Inferior parietal cortex (tissue), 1 donor: ENCODE data around the gene FRMD5.
A peak's percentile ranks its signal among the peaks of the same experiment; 100 is the strongest.
"Not testable (repeated sequence)": the region's sequence is repeated elsewhere in the genome, so short reads cannot be mapped to it uniquely, and the experiment has no call there.

Source experiments
- DNase-seq: peaks from one replicate; pipeline ENCODE4 v3.0.0-alpha.2; 2016; ENCODE audit errors: extremely low spot score

Gene FRMD5

DNA sequence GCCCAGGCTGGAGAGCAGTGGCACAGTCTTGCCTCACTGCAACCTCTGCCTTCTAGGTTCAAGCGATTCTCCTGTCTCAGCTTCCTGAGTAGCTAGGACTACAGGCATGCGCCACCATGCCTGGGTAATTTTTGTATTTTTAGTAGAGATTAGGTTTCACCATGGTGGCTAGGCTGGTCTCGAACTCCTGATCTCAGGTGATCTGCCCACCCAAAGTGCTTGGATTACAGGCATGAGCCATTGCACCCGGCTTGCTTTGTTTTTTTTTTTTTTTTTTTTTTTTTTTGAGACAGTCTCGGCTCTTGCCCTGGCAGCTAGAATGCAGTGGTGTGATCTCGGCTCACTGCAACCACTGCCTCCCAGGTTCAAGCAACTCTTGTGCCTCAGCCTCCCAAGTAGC is 362.6 kb downstream of the FRMD5 start:
- DNase-seq = not testable (repeated sequence)

DNA sequence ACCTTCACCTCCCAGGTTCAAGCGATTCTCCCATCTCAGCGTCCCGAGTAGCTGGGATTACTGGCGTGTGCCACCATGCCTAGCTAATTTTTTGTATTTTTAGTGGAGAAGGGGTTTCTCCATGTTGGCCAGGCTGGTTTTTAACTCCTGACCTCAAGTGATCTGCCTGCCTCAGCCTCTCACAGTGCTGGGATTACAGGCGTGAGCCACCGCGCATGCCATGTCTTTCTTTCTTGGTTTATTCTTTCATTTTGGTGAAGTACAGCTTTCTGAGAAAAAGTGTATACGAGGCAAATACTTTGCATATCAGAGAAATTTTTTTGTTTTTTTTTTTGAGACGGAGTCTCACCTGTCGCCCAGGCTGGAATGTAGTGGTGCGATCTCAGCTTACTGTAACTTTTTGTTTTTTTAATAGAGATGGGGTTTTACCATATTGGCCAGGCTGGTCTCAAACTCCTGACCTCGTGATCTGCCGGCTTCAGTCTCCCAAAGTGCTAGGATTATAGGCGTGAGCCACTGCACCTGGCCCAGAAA is 363.5 kb downstream of the FRMD5 start:
- not testable (repeated sequence) for DNase-seq

DNA sequence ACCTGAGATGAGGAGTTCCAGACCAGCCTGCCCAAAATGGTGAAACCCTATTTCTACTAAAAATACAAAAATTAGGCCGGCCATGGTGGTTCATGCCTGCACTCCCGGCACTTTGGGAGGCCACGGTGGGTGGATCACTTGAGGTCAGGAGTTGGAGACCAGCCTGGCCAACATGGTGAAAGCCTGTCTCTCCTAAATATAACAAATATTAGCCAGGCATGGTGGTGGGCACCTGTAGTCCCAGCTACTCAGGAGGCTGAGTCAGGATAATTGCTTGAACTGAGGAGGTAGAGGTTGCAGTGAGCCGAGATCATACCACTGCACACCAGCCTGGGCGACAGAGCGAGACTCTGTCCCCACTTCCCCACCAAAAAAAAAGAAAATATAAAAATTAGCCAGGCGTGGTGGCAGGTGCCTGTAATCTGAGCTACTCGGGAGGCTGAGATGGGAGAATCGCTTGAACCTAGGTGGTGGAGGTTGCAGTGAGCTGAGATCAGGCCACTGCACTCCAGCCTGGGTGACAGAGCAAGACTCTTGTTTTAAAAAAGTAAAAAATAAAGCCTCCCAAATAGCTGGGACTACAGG is 364.3 kb downstream of the FRMD5 start:
- DNase-seq = not testable (repeated sequence)

DNA sequence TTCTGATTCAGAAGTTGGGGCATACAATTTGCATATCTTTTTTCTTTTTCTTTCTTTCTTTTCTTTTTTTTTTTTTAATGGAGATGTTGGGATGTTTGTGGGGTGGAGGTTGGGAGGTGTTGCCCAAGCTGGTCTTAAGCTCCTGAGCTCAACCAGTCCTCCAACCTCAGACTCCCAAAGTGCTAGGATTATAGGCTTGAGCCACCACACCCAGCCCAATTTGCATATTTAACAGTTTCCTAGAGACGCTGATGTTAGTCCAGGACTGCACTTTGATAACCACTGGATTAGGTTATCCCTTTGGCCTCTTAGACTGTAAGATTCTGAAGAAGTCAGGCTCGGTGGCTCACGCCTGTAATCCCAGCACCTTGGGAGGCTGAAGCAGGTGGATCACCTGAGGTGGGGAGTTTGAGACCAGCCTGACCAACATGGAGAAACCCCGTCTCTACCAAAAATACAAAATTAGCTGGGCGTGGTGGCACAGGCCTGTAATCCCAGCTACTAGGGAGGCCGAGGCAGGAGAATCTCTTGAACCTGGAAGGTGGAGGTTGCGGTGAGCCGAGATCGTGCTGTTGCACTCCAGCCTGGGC is 365.0 kb downstream of the FRMD5 start:
- not testable (repeated sequence) for DNase-seq

DNA sequence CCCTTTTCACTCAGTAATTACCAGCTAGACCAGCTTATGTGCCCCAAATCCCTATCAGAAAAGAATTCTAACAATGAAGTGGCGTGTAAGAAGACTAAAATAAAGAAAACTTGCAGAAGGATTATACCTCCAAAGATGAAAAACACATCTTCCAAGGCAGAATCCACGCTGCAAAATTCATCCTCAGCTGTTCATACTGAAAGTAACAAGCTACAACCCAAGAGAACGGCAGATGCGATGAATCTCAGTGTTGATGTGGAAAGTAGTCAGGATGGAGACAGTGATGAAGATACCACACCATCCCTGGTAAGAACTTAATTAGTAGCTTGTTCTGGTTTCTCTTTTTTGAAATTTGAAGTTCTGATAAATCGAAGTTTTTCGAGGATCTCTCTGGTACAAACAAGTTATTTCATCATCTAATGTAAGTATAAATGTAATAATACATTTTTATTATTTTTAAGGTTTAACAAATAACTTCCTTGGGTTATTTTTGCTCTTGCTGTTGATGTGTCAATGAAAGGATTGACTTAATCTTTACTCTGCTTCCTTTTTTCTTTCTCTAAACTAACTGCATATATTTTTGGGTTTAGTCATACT is 366.9 kb downstream of the FRMD5 start:
- DNase-seq = no peak

DNA sequence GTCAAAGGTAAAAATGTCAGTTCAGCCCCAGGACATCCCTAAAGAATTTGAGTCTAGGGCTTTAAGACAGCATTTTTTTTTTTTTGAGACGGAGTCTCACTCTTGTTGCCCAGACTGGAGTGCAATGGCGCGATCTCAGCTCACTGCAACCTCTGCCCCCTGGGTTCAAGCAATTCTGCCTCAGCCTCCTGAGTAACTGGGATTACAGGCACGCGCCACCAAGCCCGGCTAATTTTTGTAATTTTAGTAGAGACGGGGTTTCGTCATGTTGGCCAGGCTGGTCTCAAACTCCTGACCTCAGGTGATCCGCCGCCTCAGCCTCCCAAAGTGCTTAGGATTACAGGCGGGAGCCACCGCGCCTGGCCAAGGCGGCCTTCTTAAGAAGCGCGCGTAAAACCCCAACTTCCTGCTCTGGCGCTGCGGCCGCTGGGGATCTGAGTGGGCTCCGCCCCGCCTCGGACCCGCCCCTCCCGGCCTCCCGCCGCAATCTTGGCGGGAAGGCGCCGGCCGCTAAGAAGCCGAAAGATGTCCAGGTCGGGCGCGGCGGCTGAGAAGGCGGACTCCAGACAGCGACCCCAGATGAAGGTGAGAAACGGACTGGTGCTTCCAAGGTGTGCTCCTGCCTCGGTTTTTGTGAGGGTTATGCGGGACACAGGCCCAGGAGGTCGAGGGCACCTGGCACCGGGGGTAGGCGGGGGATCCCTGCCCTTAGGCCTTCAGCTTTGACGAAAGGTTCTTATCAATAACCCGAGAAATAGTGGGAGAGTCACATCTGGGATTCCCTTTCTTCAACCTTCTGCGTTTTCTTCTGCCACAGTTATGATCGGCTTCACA is 368.3 kb downstream of the FRMD5 start, which contains the start of gene WDR76:
Gene WDR76 (plus strand): TSS at position 495 of the 834 bp plus-strand sequence. CDS start 31 bp downstream, at position 526.
- peak; percentile 49 for DNase-seq

DNA sequence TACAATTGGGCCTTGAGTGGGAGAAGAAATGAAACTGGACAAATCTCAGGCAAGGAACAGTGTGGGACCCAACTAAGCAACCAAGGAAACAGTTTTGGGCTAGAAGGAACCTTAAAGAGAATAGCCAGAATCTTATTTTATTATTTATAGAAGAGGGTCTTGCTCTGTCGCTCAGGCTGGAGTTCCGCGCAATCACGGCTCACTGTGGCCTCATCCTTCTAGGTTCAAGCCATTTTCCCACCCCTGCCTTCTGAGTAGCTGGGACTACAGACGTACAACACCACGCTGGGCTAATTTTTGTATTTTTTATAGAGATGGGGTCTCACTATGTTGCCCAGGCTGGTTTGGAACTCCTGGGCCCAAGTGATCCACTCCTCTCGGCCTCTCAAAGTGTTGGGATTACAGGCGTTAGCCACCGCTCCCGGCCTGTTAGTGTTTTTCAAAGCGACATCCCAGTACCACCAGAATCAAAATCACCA is 369.0 kb downstream of the FRMD5 start:
- no peak for DNase-seq

DNA sequence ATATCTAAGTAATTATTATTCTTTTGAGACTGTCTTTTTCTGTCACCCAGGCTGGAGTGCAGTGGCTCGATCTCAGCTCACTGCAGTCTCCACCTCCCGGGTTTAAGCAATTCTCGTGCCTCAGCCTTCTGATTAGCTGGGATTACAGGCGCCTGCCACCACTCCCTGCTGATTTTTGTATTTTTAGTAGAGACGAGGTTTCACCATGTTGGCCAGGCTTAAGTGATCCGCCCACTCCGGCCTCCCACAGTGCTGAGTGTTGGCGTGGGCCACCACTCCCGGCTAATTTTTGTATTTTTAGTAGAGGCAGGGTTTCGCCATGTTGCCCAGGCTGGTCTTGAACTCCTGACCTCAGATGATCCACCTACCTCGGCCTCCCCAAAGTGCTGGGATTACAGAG is 369.8 kb downstream of the FRMD5 start:
- DNase-seq = not testable (repeated sequence)

DNA sequence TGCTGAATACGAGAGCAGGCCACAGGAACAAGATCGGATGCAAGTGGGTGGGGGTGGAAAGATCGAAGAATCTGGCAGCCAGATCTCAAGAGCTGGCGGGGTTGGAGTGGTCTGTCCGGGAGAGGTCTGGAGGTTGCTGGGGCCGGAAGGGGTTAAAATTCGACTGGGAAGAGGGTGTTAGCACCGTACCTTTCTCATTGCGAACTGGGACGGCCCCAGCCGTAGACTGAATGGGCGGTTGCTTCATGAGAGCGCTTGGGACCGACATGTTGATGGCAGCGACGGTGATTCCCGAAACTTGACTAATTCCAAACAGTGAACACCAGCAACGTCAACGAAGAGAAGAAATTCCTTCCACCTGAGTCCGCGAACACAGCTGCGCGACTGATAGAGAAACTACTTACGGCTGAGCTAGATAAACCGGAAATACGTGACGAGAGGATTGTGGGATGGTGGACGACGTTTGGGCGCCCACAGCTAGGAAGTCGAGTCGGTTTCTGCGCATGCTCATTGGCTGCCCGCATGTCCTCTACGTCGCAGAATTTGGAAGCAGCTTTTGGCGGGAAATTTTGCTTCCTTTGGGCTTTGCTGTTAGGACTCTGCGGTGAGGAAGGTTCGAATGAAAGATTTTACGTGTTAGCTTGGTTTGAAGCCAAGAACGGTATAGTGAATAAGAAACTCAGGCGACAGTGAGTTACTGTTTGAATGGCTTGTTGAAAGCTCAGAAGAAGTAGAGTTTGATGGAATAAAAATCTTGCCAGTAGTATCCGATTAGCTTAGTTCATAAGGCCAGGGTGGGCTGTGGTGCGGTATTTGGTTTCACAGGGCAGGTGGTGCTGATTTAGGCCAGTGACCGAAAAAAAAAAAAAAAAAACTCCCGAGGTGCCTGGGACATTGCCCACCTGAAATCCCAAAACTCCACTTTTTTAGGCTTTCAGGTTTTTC is 370.5 kb downstream of the FRMD5 start, which contains the start of gene MFAP1:
Gene MFAP1 (minus strand): TSS at position 389 of the 945 bp plus-strand sequence. CDS start 121 bp downstream, at position 268.
- peak; percentile 99 for DNase-seq

DNA sequence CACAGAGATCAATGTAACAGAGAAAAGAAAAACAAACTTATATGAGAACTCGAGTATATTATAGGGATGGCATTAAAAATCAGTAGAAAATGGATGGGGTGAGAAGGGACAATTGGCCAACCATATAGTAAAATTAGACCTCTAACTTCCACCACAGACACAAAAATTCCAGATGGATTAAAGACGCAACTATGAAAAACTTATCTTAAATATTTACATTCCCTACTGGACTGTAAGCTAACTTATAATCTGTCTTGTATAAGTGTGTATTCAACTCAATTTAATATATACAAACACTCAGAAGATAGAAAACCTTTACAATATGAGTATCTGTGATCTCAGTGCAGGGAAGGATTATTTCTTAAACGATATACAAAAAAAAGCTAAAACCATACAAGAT is 373.6 kb downstream of the FRMD5 start:
- no peak for DNase-seq
